Liver (tissue), 9 donors: ENCODE results near the gene GZMM. TPM values are rescaled to one million over a fixed set of nuclear protein-coding genes. Genes with fewer than 3 reads are reported as not detected.

ENCODE experiments used
- DNase-seq: peaks from one replicate; pipeline ENCODE4 v3.0.0-alpha.2; 2017; ENCODE audit warnings: low spot score
- H3K27ac ChIP-seq, 2 donors: one replicate each; pipeline ENCODE4 v1.7.0; 2013; ENCODE audit warnings: inconsistent platforms in 2 of 2, low read length in 2 of 2, control low read depth in 1 of 2, low read depth in 1 of 2, mild to moderate bottlenecking in 1 of 2
- H3K27me3 ChIP-seq, 4 donors: one replicate each; pipeline versions ENCODE4 v1.6.1 to v1.7.0; 2013; ENCODE audit warnings: low read length in 3 of 4, inconsistent platforms in 1 of 4, mild to moderate bottlenecking in 1 of 4, moderate library complexity in 1 of 4; ENCODE audit not compliant: control insufficient read depth in 4 of 4, insufficient read depth in 4 of 4
- H3K36me3 ChIP-seq, 4 donors: one replicate each; pipeline versions ENCODE4 v1.6.1 to v1.7.0; 2013; ENCODE audit warnings: low read length in 3 of 4, mild to moderate bottlenecking in 3 of 4, low read depth in 1 of 4, moderate library complexity in 1 of 4; ENCODE audit not compliant: control insufficient read depth in 4 of 4, insufficient read depth in 3 of 4
- H3K4me1 ChIP-seq, 4 donors: one replicate each; pipeline versions ENCODE4 v1.6.1 to v1.7.0; 2013; ENCODE audit warnings: low read length in 3 of 4, mild to moderate bottlenecking in 3 of 4, moderate library complexity in 1 of 4; ENCODE audit not compliant: control insufficient read depth in 4 of 4, insufficient read depth in 4 of 4
- H3K4me3 ChIP-seq, 3 donors: one replicate each; pipeline versions ENCODE4 v1.6.1 to v1.7.0; 2013; ENCODE audit warnings: low read length in 3 of 3, control low read depth in 1 of 3, low read depth in 1 of 3, mild to moderate bottlenecking in 1 of 3
- H3K9ac ChIP-seq, 2 donors: one replicate each; pipeline ENCODE4 v1.7.0; 2013; ENCODE audit warnings: low read length in 2 of 2, mild to moderate bottlenecking in 2 of 2, moderate library complexity in 2 of 2, control low read depth in 1 of 2, low read depth in 1 of 2
- H3K9me3 ChIP-seq, 4 donors: one replicate each; pipeline versions ENCODE4 v1.6.1 to v1.7.0; 2013; ENCODE audit warnings: low read length in 3 of 4; ENCODE audit not compliant: control insufficient read depth in 4 of 4
- EGR1 ChIP-seq, 2 donors: IDR thresholded peaks; 2 replicates each; pipeline ENCODE4 v1.6.1; 2016 to 2018; ENCODE audit warnings: antibody characterized with exemption in 2 of 2, low read depth in 2 of 2
- FOXA1 ChIP-seq: IDR thresholded peaks from 2 replicates; pipeline ENCODE4 v1.6.1; 2016; ENCODE audit warnings: antibody characterized with exemption
- FOXA2 ChIP-seq: IDR thresholded peaks from 2 replicates; pipeline ENCODE4 v1.6.1; 2016; ENCODE audit warnings: antibody characterized with exemption
- GABPA ChIP-seq, 2 donors: IDR thresholded peaks in 1 of 2; conservative IDR thresholded peaks in 1 of 2; 2 replicates each; pipeline ENCODE4 v1.6.1; 2016; ENCODE audit warnings: antibody characterized with exemption in 2 of 2, mild to moderate bottlenecking in 1 of 2, moderate library complexity in 1 of 2
- HNF4A ChIP-seq, 2 donors: conservative IDR thresholded peaks; 2 replicates each; pipeline ENCODE4 v1.6.1; 2016; ENCODE audit warnings: antibody characterized with exemption in 2 of 2, mild to moderate bottlenecking in 2 of 2
- HNF4G ChIP-seq: IDR thresholded peaks from 2 replicates; pipeline ENCODE4 v1.6.1; 2016; ENCODE audit warnings: antibody characterized with exemption
- JUND ChIP-seq, 2 donors: IDR thresholded peaks; 2 replicates each; pipeline ENCODE4 v1.6.1; 2016; ENCODE audit warnings: antibody characterized with exemption in 2 of 2
- NR2F2 ChIP-seq: IDR thresholded peaks from 2 replicates; pipeline ENCODE4 v1.6.1; 2016; ENCODE audit warnings: antibody characterized with exemption
- RAD21 ChIP-seq, 2 donors: IDR thresholded peaks; 2 replicates each; pipeline ENCODE4 v1.6.1; 2016; ENCODE audit warnings: antibody characterized with exemption in 2 of 2, mild to moderate bottlenecking in 2 of 2
- REST ChIP-seq: IDR thresholded peaks from 2 replicates; pipeline ENCODE4 v1.6.1; 2016; ENCODE audit warnings: antibody characterized with exemption, mild to moderate bottlenecking
- RXRA ChIP-seq, 2 donors: IDR thresholded peaks; 2 replicates each; pipeline ENCODE4 v1.6.1; 2017 to 2018; ENCODE audit warnings: antibody characterized with exemption in 2 of 2, mild to moderate bottlenecking in 1 of 2
- SP1 ChIP-seq: IDR thresholded peaks from 2 replicates; pipeline ENCODE4 v1.6.1; 2018; ENCODE audit warnings: antibody characterized with exemption, mild to moderate bottlenecking
- TAF1 ChIP-seq: conservative IDR thresholded peaks from 2 replicates; pipeline ENCODE4 v1.6.1; 2016; ENCODE audit warnings: antibody characterized with exemption, mild to moderate bottlenecking
- YY1 ChIP-seq: IDR thresholded peaks from 2 replicates; pipeline ENCODE4 v1.6.1; 2016; ENCODE audit warnings: antibody characterized with exemption, mild to moderate bottlenecking
- WGBS: extraction: QIAGEN DNeasy Blood & Tissue Kit; methylation state at CpG from one replicate; pipeline ENCODE4 v1.1.7; 2013; 5-methylcytosine and 5-hydroxymethylcytosine counted together
- polyA plus RNA-seq, 2 donors: library from polyadenylated mRNA; stranded (reverse) in 1 of 2; unstranded in 1 of 2; fragments of 200-250 nt in 1 of 2; fragments of >200 nt in 1 of 2; fragmentation: Nextera tagmentation in 1 of 2; extraction: Ambion mirVana in 1 of 2; gene quantifications; one replicate each; pipeline versions ENCODE4 v1.2.1 to v1.2.3, GENCODE V29; 2013 to 2015
- total RNA-seq, 2 donors: library from RNA; depleted of rRNA; stranded (reverse); fragments of >200 nt; gene quantifications; one replicate each; pipeline ENCODE4 v1.2.3, GENCODE V29; 2014
- TF ChIP-seq, protein P1 (sequence below): fragments of 150-350 bp; IDR thresholded peaks from 2 replicates; pipeline ENCODE4 v1.5.1; 2017; ENCODE audit warnings: improper control_type of control experiment, low read depth, low read length; ENCODE audit not compliant: missing input control
- TF ChIP-seq, protein P2 (sequence below): IDR thresholded peaks from 2 replicates; pipeline ENCODE4 v1.6.1; 2016; ENCODE audit warnings: antibody characterized with exemption
- TF ChIP-seq, protein P3 (sequence below): IDR thresholded peaks from 2 replicates; pipeline ENCODE4 v1.6.1; 2016; ENCODE audit warnings: antibody characterized with exemption
- TF ChIP-seq, protein P4 (sequence below): IDR thresholded peaks from 2 replicates; pipeline ENCODE4 v1.6.1; 2016; ENCODE audit warnings: antibody characterized with exemption
- donor health status: healthy.
- donor health status: healthy.
- donor health status: healthy.
- donor health status: healthy.
- donor health status: healthy.

The GZMM gene
- total and polyA plus RNA-seq, 4 donors = 0.28 to 1.3 (median 1.1) TPM

GRCh38 chr19:576768-577438 is 33.0 kb downstream of the GZMM start (continued):
- TF ChIP-seq YY1 (no peak), RAD21 (IDR thresholded peaks at IDR 0.05) (no peak)

GRCh38 chr19:577439-578392 is 33.9 kb downstream of the GZMM start:
- no peak for DNase-seq
- Histone ChIP-seq H3K36me3 (peaks cover 9 to 22% (median 13%) of the 10 kb centered on the region in 4 donors), H3K27ac (no peak overlapping the region), H3K9ac (no peak overlapping the region), H3K4me3 (no peak overlapping the region), H3K4me1 (peaks cover 23 to 30% (median 26%) of the 10 kb centered on the region in 4 donors), H3K27me3 (no peaks in the 10 kb centered on the region), H3K9me3 (no peaks in the 10 kb centered on the region)
- WGBS = 95% methylated on average over 66 of the region's 66 CpGs
- TF ChIP-seq JUND (IDR thresholded peaks at IDR 0.05) = no peak
- TF ChIP-seq SP1 = no peak
- TF ChIP-seq GABPA (IDR thresholded peaks at IDR 0.05 in 1 of 2, conservative IDR thresholded peaks at IDR 0.05 in 1 of 2) = no peak
- TF ChIP-seq HNF4A (conservative IDR thresholded peaks at IDR 0.05) = no peak
- TF ChIP-seq, protein P1, sequence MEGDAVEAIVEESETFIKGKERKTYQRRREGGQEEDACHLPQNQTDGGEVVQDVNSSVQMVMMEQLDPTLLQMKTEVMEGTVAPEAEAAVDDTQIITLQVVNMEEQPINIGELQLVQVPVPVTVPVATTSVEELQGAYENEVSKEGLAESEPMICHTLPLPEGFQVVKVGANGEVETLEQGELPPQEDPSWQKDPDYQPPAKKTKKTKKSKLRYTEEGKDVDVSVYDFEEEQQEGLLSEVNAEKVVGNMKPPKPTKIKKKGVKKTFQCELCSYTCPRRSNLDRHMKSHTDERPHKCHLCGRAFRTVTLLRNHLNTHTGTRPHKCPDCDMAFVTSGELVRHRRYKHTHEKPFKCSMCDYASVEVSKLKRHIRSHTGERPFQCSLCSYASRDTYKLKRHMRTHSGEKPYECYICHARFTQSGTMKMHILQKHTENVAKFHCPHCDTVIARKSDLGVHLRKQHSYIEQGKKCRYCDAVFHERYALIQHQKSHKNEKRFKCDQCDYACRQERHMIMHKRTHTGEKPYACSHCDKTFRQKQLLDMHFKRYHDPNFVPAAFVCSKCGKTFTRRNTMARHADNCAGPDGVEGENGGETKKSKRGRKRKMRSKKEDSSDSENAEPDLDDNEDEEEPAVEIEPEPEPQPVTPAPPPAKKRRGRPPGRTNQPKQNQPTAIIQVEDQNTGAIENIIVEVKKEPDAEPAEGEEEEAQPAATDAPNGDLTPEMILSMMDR = no peak
- TF ChIP-seq, protein P2, sequence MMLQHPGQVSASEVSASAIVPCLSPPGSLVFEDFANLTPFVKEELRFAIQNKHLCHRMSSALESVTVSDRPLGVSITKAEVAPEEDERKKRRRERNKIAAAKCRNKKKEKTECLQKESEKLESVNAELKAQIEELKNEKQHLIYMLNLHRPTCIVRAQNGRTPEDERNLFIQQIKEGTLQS = no peak
- TF ChIP-seq, protein P3, sequence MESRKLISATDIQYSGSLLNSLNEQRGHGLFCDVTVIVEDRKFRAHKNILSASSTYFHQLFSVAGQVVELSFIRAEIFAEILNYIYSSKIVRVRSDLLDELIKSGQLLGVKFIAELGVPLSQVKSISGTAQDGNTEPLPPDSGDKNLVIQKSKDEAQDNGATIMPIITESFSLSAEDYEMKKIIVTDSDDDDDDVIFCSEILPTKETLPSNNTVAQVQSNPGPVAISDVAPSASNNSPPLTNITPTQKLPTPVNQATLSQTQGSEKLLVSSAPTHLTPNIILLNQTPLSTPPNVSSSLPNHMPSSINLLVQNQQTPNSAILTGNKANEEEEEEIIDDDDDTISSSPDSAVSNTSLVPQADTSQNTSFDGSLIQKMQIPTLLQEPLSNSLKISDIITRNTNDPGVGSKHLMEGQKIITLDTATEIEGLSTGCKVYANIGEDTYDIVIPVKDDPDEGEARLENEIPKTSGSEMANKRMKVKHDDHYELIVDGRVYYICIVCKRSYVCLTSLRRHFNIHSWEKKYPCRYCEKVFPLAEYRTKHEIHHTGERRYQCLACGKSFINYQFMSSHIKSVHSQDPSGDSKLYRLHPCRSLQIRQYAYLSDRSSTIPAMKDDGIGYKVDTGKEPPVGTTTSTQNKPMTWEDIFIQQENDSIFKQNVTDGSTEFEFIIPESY = no peak
- TF ChIP-seq RXRA (IDR thresholded peaks at IDR 0.05) = no peak
- TF ChIP-seq, protein P4, sequence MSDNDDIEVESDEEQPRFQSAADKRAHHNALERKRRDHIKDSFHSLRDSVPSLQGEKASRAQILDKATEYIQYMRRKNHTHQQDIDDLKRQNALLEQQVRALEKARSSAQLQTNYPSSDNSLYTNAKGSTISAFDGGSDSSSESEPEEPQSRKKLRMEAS = no peak
- no peak for TF ChIP-seq RAD21 (IDR thresholded peaks at IDR 0.05)
- no peak for TF ChIP-seq HNF4G
- no peak for TF ChIP-seq YY1
- TF ChIP-seq REST = no peak
- TF ChIP-seq TAF1 = no peak
- no peak for TF ChIP-seq NR2F2
- no peak for TF ChIP-seq FOXA1
- TF ChIP-seq FOXA2 = no peak
- no peak for TF ChIP-seq EGR1 (IDR thresholded peaks at IDR 0.05; ENCODE audit: low read depth in 2 of 2)
